K562 (cell line): ENCODE results near the gene RBP3. TPM values are rescaled to one million over a fixed set of nuclear protein-coding genes. Genes with fewer than 3 reads are reported as not detected.
A peak's percentile ranks its signal among the peaks of the same experiment; 100 is the strongest.

Experiments used
- BACH1 ChIP-seq: fragments of 200-800 bp; sonication (Bioruptor generic); IDR thresholded peaks from 2 replicates; pipeline ENCODE4 v1.6.1; 2016; ENCODE audit warnings: missing genetic modification characterization, missing compliant biosample characterization
- ESRRA ChIP-seq: fragments of 450-650 bp; IDR thresholded peaks from 2 replicates; pipeline ENCODE4 v1.6.1; 2014; ENCODE audit warnings: low read depth, mild to moderate bottlenecking, moderate library complexity, borderline replicate concordance
- FIP1L1 ChIP-seq: fragments of 200-400 bp; formaldehyde crosslinking; IDR thresholded peaks from 2 replicates; pipeline ENCODE4 v1.6.1; 2018; ENCODE audit warnings: mild to moderate bottlenecking, low read depth, low read length; ENCODE audit not compliant: poor library complexity, severe bottlenecking
- KLF10 ChIP-seq: fragments of 250-450 bp; sonication (Bioruptor Pico); IDR thresholded peaks from 2 replicates; pipeline ENCODE4 v1.6.1; 2021; ENCODE audit warnings: matching md5 sums
- MBD2 ChIP-seq: sonication (generic); IDR thresholded peaks from 2 replicates; pipeline ENCODE4 v1.6.1; 2016; ENCODE audit warnings: low read depth, borderline replicate concordance
- MYC ChIP-seq, 2 experiments: fragments of 250-450 bp in 1 of 2; sonication (Bioruptor Pico) in 1 of 2; IDR thresholded peaks; 2 replicates each; pipeline versions ENCODE4 v1.5.1 to v1.6.1; 2012 to 2021; ENCODE audit warnings: low read depth in 2 of 2, borderline replicate concordance in 1 of 2, improper control_type of control experiment in 1 of 2, low read length in 1 of 2, mild to moderate bottlenecking in 1 of 2, moderate library complexity in 1 of 2
- NR4A1 ChIP-seq, 2 experiments: fragments of 250-450 bp in 1 of 2; fragments of 450-650 bp in 1 of 2; sonication (Bioruptor Pico) in 1 of 2; IDR thresholded peaks; 2 replicates each; pipeline versions ENCODE4 v1.4.0 to v1.6.1; 2016 to 2020; ENCODE audit warnings: mild to moderate bottlenecking in 2 of 2, missing compliant biosample characterization in 1 of 2, missing genetic modification characterization in 1 of 2, moderate library complexity in 1 of 2
- PHB ChIP-seq: fragments of 250-450 bp; sonication (Bioruptor Pico); IDR thresholded peaks from 2 replicates; pipeline ENCODE4 v1.5.0; 2021
- RBM39 ChIP-seq: fragments of 200-400 bp; formaldehyde crosslinking; optimal IDR thresholded peaks from 2 replicates; pipeline ENCODE3; 2018; ENCODE audit warnings: low read depth, low read length
- SREBF1 ChIP-seq: fragments of 150-350 bp; IDR thresholded peaks from 2 replicates; pipeline ENCODE4 v1.6.1; 2014; ENCODE audit warnings: antibody characterized with exemption, low read depth, low read length, borderline replicate concordance
- ZNF133 ChIP-seq: fragments of 250-450 bp; sonication (Bioruptor Pico); IDR thresholded peaks from 2 replicates; pipeline ENCODE4 v1.4.0; 2020; ENCODE audit warnings: mild to moderate bottlenecking
- polyA plus RNA-seq, 8 experiments: library from polyadenylated mRNA; depleted of rRNA in 4 of 8; stranded (reverse) in 5 of 8; unstranded in 3 of 8; fragments of >200 nt; fragmentation: Nextera tagmentation in 2 of 8; fragmentation: Illumina TruSeq in 1 of 8; extraction: Ambion mirVana in 2 of 8; extraction: Trizol in 1 of 8; gene quantifications; 2 replicates each; pipeline versions ENCODE4 v1.2.1 to v1.2.3, GENCODE V29; 2011 to 2014; ENCODE audit warnings: inconsistent platforms in 1 of 8, missing spikeins in 1 of 8
- total RNA-seq, 7 experiments: library from RNA; depleted of rRNA in 6 of 7; stranded (reverse); fragments of >200 nt in 6 of 7; fragmentation: Illumina TruSeq in 2 of 7; extraction: Trizol in 2 of 7; gene quantifications; 2 replicates each; pipeline versions ENCODE4 v1.2.1 to v1.2.3, GENCODE V29; 2011 to 2021; ENCODE audit warnings: low replicate concordance in 1 of 7
- TF ChIP-seq, protein P1 (sequence below), 3 experiments: fragments of 200-800 bp in 1 of 3; sonication (Bioruptor generic) in 1 of 3; sonication (generic) in 1 of 3; formaldehyde crosslinking in 1 of 3; IDR thresholded peaks; 2 replicates each; pipeline versions ENCODE4 v1.6.1 to v1.8.0; 2016 to 2022; ENCODE audit warnings: mild to moderate bottlenecking in 2 of 3, missing compliant biosample characterization in 2 of 3, missing genetic modification characterization in 2 of 3, missing genetic modification reagents in 1 of 3
- TF ChIP-seq, protein P2 (sequence below): fragments of 450-650 bp; IDR thresholded peaks from 2 replicates; pipeline ENCODE4 v1.7.1; 2018; ENCODE audit warnings: mild to moderate bottlenecking, low read depth; ENCODE audit not compliant: partially characterized antibody
- TF ChIP-seq, protein P3 (sequence below): sonication (generic); formaldehyde crosslinking; IDR thresholded peaks from 2 replicates; pipeline ENCODE4 v1.8.0; 2022; ENCODE audit warnings: mild to moderate bottlenecking, missing genetic modification reagents
- TF ChIP-seq, protein P4 (sequence below), 2 experiments: fragments of 450-650 bp in 1 of 2; sonication (generic) in 1 of 2; formaldehyde crosslinking; conservative IDR thresholded peaks; 2 replicates each; pipeline versions ENCODE4 v1.4.0 to v1.8.1; 2020 to 2022; ENCODE audit warnings: mild to moderate bottlenecking in 1 of 2, missing genetic modification reagents in 1 of 2
- TF ChIP-seq, protein P5 (sequence below), 2 experiments: IDR thresholded peaks in 1 of 2; conservative IDR thresholded peaks in 1 of 2; 2 replicates each; pipeline ENCODE4 v1.6.1; 2016; ENCODE audit warnings: low read depth in 2 of 2, mild to moderate bottlenecking in 1 of 2, missing compliant biosample characterization in 1 of 2, missing genetic modification characterization in 1 of 2, moderate library complexity in 1 of 2

The RBP3 gene
- total and polyA plus RNA-seq, 9 of the 15 experiments (the other 6 are each of a cell fraction or from before 2014, with no cell fraction given), result not detected

DNA sequence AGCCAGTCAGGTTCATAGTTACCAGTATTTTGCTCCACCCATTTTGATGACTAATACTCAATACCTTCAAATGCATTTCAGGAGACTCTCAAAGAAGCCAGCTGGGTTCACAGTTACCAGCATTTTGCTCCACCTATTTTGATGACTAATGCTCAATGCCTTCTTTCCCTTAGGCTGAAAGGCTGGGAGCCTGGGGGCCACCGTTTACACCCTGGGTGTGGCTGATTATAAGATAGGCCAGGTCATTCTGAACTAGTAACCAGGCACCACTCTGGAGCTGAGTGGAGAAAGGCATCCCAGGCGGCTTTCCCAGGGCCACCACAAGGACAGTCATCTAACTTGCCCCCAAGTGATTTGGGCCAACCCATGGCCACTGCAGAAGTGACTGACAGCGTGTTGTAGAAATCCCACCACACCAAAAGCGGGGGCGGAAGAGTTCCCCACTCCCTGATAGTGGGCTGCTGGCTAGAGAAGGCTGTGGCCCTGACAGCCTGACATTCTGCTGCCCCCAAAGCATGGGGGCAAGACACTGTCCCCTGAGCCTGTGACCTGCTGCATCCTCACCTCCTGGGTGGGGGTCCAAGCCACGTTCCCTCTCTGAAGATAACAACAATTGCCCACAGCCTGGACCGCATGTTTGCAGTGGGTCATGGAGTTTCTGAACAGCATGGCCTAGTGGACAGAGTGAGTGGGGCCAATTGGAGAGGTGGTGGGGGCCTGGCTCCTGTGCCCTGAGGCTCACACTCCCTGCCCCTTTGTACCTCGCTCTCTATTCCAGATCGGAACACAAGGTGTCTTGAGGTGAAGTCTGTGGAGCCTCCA, 58.9 kb downstream of the RBP3 start (continued):
- TF ChIP-seq KLF10 (no peak), MYC (IDR thresholded peaks at IDR 0.05; ENCODE audit: low read depth, low read length) (0 out of 2 replicates have a peak, but pooled peaks have one; percentile 20), MYC (CRISPR knock-in tag; IDR thresholded peaks at IDR 0.05; ENCODE audit: borderline replicate concordance, low read depth) (no peak), ZNF133 (CRISPR knock-in tag) (no peak), SREBF1 (no peak), PHB (no peak), ESRRA (peak; percentile 31; the same call in 1 of the 2 replicates), RBM39 (no peak), BACH1 (tag) (no peak), FIP1L1 (no peak), MBD2 (0 out of 2 replicates have a peak, but pooled peaks have one; percentile 23), NR4A1 (CRISPR knock-in tag; IDR thresholded peaks at IDR 0.05) (0 out of 2 replicates have a peak, but pooled peaks have one; percentile 17), NR4A1 (tag; IDR thresholded peaks at IDR 0.05) (no peak)
- TF ChIP-seq, protein P1, sequence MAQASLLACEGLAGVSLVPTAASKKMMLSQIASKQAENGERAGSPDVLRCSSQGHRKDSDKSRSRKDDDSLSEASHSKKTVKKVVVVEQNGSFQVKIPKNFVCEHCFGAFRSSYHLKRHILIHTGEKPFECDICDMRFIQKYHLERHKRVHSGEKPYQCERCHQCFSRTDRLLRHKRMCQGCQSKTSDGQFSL (CRISPR knock-in tag; IDR thresholded peaks at IDR 0.05), result no peak
- TF ChIP-seq, protein P1 (tag; IDR thresholded peaks at IDR 0.05), result no peak
- TF ChIP-seq, protein P2, sequence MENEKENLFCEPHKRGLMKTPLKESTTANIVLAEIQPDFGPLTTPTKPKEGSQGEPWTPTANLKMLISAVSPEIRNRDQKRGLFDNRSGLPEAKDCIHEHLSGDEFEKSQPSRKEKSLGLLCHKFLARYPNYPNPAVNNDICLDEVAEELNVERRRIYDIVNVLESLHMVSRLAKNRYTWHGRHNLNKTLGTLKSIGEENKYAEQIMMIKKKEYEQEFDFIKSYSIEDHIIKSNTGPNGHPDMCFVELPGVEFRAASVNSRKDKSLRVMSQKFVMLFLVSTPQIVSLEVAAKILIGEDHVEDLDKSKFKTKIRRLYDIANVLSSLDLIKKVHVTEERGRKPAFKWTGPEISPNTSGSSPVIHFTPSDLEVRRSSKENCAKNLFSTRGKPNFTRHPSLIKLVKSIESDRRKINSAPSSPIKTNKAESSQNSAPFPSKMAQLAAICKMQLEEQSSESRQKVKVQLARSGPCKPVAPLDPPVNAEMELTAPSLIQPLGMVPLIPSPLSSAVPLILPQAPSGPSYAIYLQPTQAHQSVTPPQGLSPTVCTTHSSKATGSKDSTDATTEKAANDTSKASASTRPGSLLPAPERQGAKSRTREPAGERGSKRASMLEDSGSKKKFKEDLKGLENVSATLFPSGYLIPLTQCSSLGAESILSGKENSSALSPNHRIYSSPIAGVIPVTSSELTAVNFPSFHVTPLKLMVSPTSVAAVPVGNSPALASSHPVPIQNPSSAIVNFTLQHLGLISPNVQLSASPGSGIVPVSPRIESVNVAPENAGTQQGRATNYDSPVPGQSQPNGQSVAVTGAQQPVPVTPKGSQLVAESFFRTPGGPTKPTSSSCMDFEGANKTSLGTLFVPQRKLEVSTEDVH, result no peak
- TF ChIP-seq, protein P3, sequence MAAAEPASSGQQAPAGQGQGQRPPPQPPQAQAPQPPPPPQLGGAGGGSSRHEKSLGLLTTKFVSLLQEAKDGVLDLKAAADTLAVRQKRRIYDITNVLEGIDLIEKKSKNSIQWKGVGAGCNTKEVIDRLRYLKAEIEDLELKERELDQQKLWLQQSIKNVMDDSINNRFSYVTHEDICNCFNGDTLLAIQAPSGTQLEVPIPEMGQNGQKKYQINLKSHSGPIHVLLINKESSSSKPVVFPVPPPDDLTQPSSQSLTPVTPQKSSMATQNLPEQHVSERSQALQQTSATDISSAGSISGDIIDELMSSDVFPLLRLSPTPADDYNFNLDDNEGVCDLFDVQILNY (CRISPR knock-in tag), result no peak
- TF ChIP-seq, protein P4, sequence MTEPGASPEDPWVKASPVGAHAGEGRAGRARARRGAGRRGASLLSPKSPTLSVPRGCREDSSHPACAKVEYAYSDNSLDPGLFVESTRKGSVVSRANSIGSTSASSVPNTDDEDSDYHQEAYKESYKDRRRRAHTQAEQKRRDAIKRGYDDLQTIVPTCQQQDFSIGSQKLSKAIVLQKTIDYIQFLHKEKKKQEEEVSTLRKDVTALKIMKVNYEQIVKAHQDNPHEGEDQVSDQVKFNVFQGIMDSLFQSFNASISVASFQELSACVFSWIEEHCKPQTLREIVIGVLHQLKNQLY (CRISPR knock-in tag; conservative IDR thresholded peaks at IDR 0.05), result no peak
- TF ChIP-seq, protein P5, sequence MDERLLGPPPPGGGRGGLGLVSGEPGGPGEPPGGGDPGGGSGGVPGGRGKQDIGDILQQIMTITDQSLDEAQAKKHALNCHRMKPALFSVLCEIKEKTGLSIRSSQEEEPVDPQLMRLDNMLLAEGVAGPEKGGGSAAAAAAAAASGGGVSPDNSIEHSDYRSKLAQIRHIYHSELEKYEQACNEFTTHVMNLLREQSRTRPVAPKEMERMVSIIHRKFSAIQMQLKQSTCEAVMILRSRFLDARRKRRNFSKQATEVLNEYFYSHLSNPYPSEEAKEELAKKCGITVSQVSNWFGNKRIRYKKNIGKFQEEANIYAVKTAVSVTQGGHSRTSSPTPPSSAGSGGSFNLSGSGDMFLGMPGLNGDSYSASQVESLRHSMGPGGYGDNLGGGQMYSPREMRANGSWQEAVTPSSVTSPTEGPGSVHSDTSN (CRISPR knock-in tag; IDR thresholded peaks at IDR 0.05; ENCODE audit: low read depth), result no peak
- TF ChIP-seq, protein P5 (tag; conservative IDR thresholded peaks at IDR 0.05; ENCODE audit: low read depth), result 0 out of 2 replicates have a peak, but pooled peaks have one; percentile 13
